ENCODE data around the gene FOXJ2.
A peak's percentile ranks its signal among the peaks of the same experiment; 100 is the strongest.
"Not testable (repeated sequence)": the region's sequence is repeated elsewhere in the genome, so short reads cannot be mapped to it uniquely, and the experiment has no call there.

FOXJ2 gene

GRCh38 chr12:7995266-7995963, 37.1 kb upstream of the FOXJ2 start:
- Histone ChIP-seq H3K9ac (peak overlapping the region in 2 of 11 experiments; percentile 1 to 22; a peak in 1 of 22 replicates), H3K4me3 (no peak overlapping the region)

DNA sequence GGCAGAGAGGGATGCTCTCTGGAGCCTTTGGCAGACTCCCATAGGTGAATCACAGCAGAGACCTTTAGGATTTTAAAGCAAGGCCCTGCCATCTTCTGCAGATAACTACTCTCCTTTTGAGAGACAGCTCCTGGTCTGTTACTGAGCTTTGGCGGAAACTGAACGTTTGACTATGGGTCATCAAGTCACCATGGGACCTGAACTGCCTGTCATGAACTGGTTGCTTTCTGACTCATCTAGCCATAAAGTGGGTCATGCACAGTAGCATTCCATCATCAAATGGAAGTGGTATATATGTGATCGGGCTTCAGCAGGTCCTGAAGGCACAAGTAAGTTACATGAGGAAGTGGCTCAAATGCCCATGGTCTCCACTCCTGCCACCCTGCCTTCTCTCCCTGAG, 31.7 kb upstream of the FOXJ2 start:
- H3K9me3 ChIP-seq (replicated peaks in 1 of 11): peaks cover 13 to 25% (median 19%) of the 10 kb centered on the region in 11 experiments
- H3K4me2 ChIP-seq, H3K27me3 ChIP-seq, H3K27ac ChIP-seq, H4K20me1 ChIP-seq, H3K4me3 ChIP-seq, H3K9ac ChIP-seq, H3K36me3 ChIP-seq: not testable (repeated sequence)
- peaks cover under 1 to 15% (median 8%) of the 10 kb centered on the region in 10 experiments; a peak in 17 of 20 replicates for H3K4me1 ChIP-seq

More at GRCh38 chr12:7995266-7995963, 37.1 kb upstream of the FOXJ2 start:
- Histone ChIP-seq H3K4me1 (peaks cover 29 to 63% (median 49%) of the 10 kb centered on the region in 10 experiments), H3K9me3 (replicated peaks in 1 of 11) (peaks cover 13 to 25% (median 19%) of the 10 kb centered on the region in 11 experiments), H3K36me3 (no peaks in the 10 kb centered on the region), H3K27ac (peak overlapping the region in 8 of 11 experiments; percentile 16 to 68 (median 28); a peak in 12 of 22 replicates), H3K27me3 (no peaks in the 10 kb centered on the region), H3K4me2 (peak overlapping the region; percentile 36 to 67 (median 59)), H4K20me1 (no peaks in the 10 kb centered on the region; a peak in 1 of 22 replicates)
- no peak for TF ChIP-seq Cebpa-rat (IDR thresholded peaks at IDR 0.05)

- H3K27ac ChIP-seq: not testable (repeated sequence)
Measured at GRCh38 chr12:8001496-8001895, 31.0 kb upstream of the FOXJ2 start.

GRCh38 chr12:8004897-8005296, 27.6 kb upstream of the FOXJ2 start:
- not testable (repeated sequence) for H3K27me3 ChIP-seq; H3K27ac ChIP-seq; H3K4me3 ChIP-seq; H3K4me1 ChIP-seq; H3K9me3 ChIP-seq (replicated peaks in 1 of 11); H4K20me1 ChIP-seq; H3K4me2 ChIP-seq; H3K36me3 ChIP-seq; H3K9ac ChIP-seq

More at GRCh38 chr12:8001496-8001895, 31.0 kb upstream of the FOXJ2 start:
- not testable (repeated sequence) for H4K20me1 ChIP-seq, H3K27me3 ChIP-seq, H3K36me3 ChIP-seq, H3K4me3 ChIP-seq, H3K9ac ChIP-seq, H3K4me1 ChIP-seq, H3K4me2 ChIP-seq
- peaks cover 13 to 25% (median 19%) of the 10 kb centered on the region in 11 experiments for H3K9me3 ChIP-seq (replicated peaks in 1 of 11)

DNA sequence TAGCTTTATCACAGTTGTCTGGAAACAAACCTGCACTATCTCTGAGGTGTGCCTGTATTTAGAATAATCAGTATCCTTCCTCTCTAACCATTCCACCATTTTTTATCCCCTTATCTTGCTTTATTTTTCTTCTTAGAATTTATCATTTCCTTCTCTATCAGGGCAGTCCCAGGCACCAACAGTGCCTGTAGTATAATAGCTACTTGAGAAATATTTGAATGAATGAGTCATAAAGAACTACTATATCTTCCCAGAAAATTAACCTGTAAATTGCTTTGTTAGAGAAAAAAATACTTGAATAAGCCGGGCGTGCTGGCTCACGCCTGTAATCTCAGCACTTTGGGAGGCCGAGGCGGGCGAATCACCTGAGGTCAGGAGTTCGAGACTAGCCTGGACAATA, 21.2 kb upstream of the FOXJ2 start:
- Histone ChIP-seq H4K20me1 (no peaks in the 10 kb centered on the region), H3K4me1 (no peaks in the 10 kb centered on the region), H3K27me3 (peaks cover 0 to 4% (median under 1%) of the 10 kb centered on the region in 11 experiments; a peak in 2 of 22 replicates), H3K4me2 (no peak overlapping the region), H3K4me3 (no peak overlapping the region), H3K9ac (no peak overlapping the region), H3K9me3 (replicated peaks in 1 of 11) (no peaks in the 10 kb centered on the region), H3K36me3 (no peaks in the 10 kb centered on the region), H3K27ac (no peak overlapping the region)
- no peak for TF ChIP-seq Cebpa-rat (IDR thresholded peaks at IDR 0.05)

DNA sequence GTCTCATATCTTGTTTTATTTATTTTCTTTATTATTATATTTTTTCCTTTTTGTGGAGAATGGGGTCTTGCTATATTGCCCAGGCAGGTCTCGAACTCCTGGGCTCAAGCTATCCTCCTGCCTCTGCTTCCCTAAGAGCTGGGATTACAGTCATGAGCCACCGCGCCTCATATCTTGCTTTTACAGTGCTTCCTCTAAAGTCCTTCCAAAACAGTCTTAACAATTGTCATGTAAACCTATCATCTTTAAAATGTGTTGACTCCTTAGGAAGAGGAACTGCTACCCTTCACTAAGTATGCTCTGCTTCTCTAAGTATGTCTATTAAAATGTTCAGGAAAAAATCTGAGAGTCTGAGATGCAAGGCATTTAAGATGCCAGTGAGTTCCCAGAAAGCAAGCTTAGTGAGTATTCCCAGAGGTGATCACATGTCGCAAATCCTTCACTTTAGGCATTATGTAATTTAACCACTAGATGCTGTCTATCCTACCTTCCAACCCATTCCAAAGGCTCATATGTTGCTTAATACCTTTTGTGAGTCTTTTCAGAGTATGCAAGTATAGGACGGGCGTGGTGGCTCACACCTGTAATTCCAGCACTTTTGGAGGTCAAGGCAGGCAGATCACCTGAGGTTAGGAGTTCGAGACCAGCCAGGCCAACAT, 19.7 kb upstream of the FOXJ2 start:
- Histone ChIP-seq H3K4me2 (no peak overlapping the region), H3K27ac (no peak overlapping the region), H3K9ac (no peak overlapping the region), H3K4me1 (peaks cover 0 to 1% (median 0%) of the 10 kb centered on the region in 10 experiments; a peak in 2 of 20 replicates), H3K4me3 (no peak overlapping the region), H3K27me3 (peaks cover 8 to 18% (median 15%) of the 10 kb centered on the region in 11 experiments), H4K20me1 (no peaks in the 10 kb centered on the region), H3K36me3 (no peaks in the 10 kb centered on the region), H3K9me3 (replicated peaks in 1 of 11) (no peaks in the 10 kb centered on the region)
- 0 out of 22 replicates have a peak, but pooled peaks of 1 of the 11 experiments have one; percentile 32 for TF ChIP-seq Cebpa-rat (IDR thresholded peaks at IDR 0.05)

- TF ChIP-seq Cebpa-rat (IDR thresholded peaks at IDR 0.05): no peak
- no peak overlapping the region for H3K4me2 ChIP-seq
- H4K20me1 ChIP-seq: no peaks in the 10 kb centered on the region
- no peak overlapping the region for H3K4me3 ChIP-seq
- no peaks in the 10 kb centered on the region for H3K9me3 ChIP-seq (replicated peaks in 1 of 11)
- peaks cover 9 to 15% (median 14%) of the 10 kb centered on the region in 10 experiments; a peak in 18 of 20 replicates for H3K4me1 ChIP-seq
- H3K27ac ChIP-seq: no peak overlapping the region
- peaks cover 28 to 39% (median 36%) of the 10 kb centered on the region in 11 experiments for H3K27me3 ChIP-seq
- no peaks in the 10 kb centered on the region for H3K36me3 ChIP-seq
- no peak overlapping the region for H3K9ac ChIP-seq
Measured at GRCh38 chr12:8014836-8015235, 17.7 kb upstream of the FOXJ2 start.

- peaks cover 33 to 53% (median 46%) of the 10 kb centered on the region in 11 experiments for H3K27me3 ChIP-seq
- peaks cover 9 to 15% (median 14%) of the 10 kb centered on the region in 10 experiments; a peak in 18 of 20 replicates for H3K4me1 ChIP-seq
- not testable (repeated sequence) for H3K36me3 ChIP-seq; H3K27ac ChIP-seq; H3K9me3 ChIP-seq (replicated peaks in 1 of 11); H4K20me1 ChIP-seq
- peak overlapping the region in 9 of 11 experiments; percentile 22 to 68 (median 49); a peak in 10 of 22 replicates for H3K9ac ChIP-seq
- H3K4me2 ChIP-seq: peak overlapping the region; percentile 75 to 99 (median 91)
- peak overlapping the region; percentile 50 to 70 (median 60) for H3K4me3 ChIP-seq
Measured at GRCh38 chr12:8018213-8018612, 14.3 kb upstream of the FOXJ2 start.

DNA sequence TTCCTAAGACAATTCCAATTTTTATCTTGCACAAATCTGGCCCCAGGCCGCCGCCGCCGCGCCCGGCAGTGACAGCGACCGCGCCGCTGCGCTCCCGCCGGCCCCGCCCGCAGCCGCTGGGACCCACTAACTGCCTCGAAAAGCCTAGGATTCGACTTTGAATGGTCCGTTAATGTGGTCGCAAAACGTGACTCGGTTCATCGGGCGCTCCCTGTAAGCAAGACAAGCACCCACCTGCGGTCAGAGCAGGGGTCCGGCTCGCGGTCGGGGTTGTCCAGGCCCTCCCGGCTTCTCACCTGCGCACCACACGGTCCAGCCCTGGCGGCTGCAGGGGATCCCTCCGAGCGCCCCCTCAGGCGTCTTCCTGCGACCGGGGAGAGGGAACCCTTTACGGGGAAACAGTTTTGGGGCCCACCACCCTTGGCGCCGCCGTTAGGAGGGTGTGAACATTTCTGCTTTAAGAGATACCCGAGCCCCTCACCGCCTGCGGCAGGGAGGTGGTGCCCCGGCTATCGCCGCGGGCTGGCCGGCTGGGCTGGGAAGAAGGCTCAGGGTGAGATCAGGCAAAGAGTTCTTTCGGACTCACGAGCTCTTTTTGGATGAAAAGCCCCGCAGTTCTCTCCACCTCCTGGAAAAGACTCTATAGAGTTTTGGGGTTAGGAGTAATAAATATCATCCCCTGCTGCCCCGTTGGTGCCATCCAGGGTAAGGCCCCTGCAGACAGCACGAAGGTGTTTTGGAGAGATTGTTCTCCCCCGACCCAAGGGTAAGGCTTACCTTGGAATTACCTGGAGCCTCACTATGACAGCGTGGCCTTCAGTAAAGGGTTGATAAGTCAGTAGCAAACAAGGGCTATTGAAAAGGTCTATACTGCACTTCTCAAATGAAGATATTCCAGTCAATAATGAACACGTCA, 13.6 kb upstream of the FOXJ2 start:
- H3K27ac ChIP-seq: no peak overlapping the region
- TF ChIP-seq Cebpa-rat (IDR thresholded peaks at IDR 0.05): no peak
- peak overlapping the region; percentile 7 to 68 (median 47); a peak in 16 of 22 replicates for H3K9ac ChIP-seq
- H3K27me3 ChIP-seq: peaks cover 33 to 53% (median 46%) of the 10 kb centered on the region in 11 experiments
- H3K4me2 ChIP-seq: peak overlapping the region; percentile 75 to 99 (median 91)
- H3K4me1 ChIP-seq: peaks cover 9 to 15% (median 14%) of the 10 kb centered on the region in 10 experiments; a peak in 18 of 20 replicates
- no peaks in the 10 kb centered on the region for H4K20me1 ChIP-seq
- no peaks in the 10 kb centered on the region for H3K9me3 ChIP-seq (replicated peaks in 1 of 11)
- peak overlapping the region; percentile 50 to 70 (median 60) for H3K4me3 ChIP-seq
- H3K36me3 ChIP-seq: no peaks in the 10 kb centered on the region
